HG02623 (cell line): ENCODE measurements around the gene DIS3L.
A peak's percentile ranks its signal among the peaks of the same experiment; 100 is the strongest.
"Not testable (repeated sequence)": the region's sequence is repeated elsewhere in the genome, so short reads cannot be mapped to it uniquely, and the experiment has no call there.

Experiments used
- ATAC-seq: cut with Tn5 transposase; IDR thresholded peaks from one replicate; pipeline ENCODE4 v1.9.1; 2021; ENCODE audit warnings: moderate library complexity; ENCODE audit not compliant: unreplicated experiment

The DIS3L gene

DNA sequence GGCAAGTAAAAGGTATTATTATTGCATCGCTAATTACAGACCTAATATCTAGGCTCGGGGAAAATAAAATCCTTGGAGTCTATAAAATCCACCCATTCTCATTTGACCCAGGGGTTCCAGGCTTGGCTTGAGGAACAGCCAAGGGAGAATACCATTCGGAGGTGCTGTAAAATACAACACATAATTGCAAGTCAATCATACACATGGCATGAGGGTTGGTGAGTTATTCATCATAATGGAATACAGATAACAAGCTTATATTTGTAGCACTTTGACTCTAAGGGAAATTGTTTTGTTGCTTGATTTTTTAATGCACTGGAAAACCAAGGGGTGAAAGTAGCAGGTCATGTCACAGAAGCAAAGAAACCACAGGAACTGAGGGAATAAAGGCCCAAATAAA is 16.8 kb upstream of the DIS3L start:
- no peak for ATAC-seq

DNA sequence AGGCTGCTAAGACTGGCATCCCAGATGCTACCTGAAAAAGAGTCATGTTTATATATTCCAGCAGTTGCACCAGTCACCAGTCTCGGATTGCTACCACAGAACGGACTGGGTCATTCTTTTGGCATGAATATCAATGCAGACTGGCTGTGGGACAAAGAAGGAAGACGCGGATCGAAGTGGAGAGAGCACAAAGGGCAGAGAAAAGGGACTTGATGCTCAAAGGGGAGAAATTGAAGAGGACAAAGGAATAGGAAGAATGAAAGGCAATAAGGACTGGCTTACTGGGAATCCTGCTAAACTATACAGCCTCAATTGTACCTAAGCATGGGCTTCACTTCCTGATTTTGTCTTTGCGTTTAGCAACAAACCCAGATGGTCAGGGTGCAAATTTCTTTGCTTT is 15.3 kb upstream of the DIS3L start:
- no peak for ATAC-seq

DNA sequence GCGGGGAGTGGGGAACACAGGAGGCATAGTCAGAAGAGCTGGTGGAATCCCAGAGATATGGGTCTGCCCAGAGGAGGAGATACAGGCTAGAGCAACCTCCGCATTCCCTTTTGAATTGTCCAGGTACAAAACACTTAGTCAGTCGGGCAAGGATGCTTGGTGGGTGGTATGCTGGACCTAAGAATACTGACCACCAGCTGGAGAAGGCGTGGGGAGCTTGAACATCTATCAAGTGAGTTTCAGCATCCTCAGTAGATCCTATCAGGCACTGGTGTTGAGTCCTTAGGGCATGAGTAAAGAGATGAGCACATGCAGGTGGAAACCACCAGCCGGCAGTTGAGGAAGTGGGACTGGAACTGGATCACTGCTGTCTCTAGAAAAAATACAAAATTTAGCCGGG is 14.7 kb upstream of the DIS3L start:
- no peak for ATAC-seq

DNA sequence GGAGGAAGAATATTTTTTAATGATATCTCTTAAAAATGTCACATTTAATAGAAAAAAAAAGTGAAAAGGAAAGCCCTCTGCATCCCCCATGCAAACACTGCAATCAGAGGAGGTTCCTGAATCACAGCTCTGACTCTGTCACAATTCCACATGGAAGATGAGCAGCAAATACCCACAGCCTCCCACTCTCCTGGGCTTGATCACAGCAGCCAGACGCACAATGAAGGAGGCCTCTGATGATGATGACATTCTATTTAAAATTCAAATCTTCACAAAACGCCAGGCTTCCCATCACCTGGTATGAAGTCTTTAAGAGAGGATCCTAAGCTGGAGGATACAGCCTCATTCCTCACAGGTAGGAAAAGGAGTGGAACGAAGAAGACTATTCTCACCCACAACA is 9.1 kb upstream of the DIS3L start:
- ATAC-seq: no peak

DNA sequence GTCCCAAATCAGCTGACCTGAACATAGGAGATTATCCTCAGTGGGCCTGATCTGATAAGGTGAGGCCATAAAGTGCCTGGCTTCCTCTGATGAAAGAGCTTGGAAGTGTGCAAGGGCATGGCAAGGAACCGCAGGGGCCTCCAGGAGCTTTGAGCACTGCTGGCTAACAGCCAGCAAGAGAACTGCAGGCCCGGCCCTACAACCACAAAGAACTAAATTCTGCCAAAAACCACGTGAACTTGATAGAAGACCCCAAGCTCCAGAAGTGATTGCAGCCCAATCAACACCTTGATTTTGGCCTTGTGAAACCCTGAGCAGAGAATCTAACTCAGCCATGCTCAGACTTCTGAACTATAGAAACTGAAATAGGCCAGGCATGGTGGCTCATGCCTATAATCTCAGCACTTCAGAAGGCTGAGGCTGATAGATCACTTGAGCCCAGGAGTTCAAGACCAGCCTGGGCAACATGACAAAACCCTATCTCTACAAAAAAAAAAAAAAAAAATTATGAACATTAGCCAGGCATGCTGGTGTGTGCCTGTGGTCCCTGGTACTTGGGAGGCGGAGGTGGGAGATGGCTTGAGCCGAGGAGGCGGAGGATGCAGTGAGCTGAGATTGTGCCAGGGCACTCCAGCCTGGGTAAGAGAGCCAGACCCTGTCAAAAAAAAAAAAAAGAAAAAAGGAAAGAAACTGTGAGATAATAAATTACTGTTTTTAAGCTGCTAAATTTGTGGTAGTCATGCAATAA is 7.7 kb upstream of the DIS3L start:
- ATAC-seq: no peak

DNA sequence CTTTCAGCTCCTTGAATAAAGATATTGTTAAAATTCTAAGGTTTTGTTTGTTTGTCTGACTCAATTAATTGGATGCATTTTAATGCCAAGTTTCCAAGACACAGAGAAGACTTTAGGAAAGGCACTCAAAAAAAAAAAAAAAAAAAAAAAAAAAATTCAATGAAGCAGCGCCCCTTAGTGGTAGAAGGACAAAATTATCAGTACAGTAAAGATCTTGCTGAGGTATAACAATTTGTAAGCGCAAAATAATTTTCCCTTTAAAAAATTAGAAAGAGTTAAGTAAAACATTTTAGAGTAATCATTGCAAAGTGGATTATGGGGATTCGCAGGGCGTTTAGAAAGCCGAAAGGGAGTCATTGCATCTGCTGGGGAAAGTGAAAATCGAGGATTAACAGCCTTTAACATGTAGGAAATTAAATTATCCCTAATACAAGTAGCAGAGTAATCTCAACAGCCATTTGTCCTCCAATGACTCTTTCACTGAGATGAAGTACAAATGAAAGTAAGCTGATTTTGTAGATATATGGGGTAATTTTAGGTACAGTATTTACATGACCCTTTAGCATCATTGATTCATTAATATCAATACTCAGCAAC is 5.8 kb upstream of the DIS3L start:
- ATAC-seq: no peak

DNA sequence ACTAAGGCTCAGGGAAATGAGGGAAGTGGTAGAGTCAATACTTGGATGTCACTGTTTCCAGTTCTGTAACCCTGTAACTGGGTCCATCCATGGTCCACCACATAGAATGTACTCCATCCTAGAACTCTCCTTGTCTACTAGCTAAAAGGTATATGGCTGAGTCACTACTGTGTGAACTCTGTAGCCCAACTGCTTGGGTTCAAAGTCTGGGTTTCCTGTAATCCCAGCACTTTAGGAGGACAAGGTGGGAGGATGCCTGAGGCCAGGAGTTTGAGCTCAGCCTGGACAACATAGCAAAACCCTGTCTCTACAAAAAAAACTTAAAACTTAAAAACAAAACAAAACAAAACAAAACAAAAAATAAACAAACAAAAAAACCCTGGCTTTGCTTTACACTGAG is 5.3 kb upstream of the DIS3L start:
- ATAC-seq: no peak

DNA sequence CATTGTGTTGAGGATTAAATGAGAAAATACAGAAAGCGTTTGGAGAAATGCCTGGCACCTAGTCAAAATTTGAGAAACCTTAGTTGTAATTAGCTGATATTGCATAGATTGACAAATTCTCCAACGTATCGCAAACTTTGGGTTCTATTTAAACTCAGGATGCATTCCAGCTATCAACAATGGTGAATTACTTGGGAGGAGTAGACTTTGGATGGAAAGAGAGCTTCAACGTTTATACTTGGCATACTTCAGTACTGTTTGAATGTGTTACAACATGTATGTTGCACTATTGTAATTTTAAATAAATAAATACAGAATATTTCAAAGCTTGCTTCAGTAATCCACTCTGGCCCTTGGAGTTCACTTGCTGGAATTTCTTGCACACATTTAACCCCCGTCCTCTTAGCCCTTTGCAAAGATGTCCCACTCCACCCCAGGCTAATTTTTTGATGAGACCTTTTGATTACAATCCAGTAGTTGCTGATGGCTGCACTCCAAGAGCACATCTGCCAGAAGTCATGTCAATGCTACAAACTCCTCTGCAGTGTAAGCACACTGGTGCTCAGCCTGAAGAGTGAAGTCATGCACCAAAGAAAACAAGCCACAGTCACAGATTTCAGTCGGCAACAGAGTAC is 4.7 kb upstream of the DIS3L start:
- ATAC-seq: no peak

DNA sequence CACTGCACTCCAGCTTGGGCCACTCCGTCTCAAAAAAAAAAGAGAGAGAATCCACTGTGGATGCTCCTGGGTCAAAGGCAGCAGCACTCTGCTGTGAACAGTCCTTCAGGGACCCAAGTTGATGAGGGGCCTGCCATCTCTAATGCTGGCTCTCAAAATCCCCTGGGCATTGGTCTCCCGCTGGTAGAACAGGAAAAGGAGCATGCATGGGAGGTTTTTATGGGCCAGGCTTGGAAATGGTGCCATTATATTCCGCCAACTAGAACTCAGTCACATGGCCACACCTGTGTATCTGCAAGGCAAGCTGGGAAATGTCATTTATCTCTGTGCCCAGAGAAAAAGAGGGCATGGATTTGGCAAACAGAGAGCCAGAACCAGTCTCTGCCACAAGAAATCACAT is 3.4 kb upstream of the DIS3L start:
- no peak for ATAC-seq

DNA sequence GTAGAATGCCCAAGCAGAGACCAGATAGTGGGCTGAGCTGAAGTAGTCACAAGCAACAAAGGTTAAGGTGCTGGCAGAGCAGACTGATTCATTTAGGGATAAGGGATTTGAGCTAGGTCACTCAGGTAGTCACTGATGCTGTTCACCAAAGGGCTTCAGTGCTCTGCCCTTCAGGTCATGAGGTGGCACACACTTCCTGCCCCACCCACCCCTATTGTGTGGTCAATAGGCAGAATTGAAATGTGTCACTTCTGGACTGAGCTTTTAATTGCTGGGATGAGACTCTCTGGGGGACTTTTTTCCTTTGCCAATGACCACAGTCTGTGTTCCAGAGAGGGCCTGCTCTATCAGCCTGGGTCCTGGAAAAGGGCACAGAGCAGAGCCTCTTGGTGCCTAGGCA is 2.9 kb upstream of the DIS3L start:
- ATAC-seq: no peak

DNA sequence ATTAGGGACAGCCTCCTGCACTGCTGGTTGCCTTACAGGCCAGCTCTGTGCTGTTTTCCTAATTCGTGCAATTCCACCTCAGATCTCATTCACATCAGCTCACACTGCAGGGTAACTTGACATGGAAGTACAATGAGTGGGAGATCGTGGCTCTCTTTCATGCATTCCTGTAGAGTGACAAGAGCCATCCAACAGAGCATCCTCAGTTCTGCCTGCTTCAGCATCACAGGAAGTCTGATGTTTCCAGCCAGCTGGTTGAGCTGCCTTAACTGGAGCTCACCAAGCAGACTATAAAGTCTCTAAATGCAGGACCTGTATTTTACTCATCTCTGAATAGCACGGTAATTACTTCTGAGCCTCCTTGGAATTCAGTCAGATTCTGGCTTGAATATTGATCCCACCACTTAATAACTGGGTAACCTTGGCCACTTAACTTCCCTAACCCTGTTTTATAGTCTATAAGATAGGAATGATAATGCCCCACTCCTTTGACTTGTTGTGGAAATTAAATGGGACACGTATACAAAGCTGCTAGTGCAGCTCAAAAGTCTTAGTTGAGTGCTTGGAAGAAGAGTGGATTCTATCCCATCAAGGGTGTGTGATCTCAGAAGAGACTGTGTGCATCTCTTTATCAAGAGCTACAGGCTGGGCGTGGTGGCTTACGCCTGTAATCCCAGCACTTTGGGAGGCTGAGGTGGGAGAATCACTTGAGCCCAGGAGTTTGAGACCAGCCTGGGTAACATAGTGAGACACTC is 1.4 kb upstream of the DIS3L start:
- no peak for ATAC-seq

DNA sequence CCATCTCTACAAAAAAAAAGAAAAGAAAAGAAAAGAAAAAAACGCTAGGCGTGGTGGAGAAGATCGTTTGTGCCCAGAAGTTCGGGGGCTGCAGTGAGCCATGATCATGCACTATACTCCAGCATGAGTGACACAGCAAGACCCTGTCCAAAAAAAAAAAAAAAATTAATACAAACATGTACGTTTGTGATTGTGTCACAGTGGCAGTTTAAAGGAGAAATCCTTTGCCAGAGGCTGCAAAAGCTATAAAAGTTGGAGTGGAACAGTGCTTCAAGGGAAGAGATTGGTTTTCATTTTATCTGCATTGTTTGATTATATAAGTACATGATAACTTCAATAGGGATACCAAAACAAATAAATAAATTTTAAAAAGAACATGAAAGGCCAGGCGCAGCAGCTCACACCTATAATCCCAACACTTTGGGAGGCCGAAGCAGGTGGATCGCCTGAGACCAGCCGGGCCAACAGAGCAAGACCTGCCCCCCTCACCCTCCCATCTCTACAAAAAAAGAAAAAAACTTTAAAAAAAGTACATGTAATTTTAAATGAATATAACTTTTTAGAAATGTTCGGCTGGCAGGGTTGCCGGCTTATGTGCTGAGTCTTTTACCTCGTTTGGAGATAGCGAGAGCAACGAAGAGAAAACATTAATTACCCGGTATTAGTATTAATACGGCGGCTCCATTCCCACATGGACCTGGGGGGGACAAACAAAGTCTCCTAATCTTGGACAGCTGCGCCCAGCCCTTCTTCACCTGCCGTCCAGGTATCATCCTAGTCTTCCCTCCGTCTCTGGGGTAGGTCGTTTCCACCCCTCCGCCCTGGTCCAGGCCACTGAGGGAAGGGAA is 573 bp upstream of the DIS3L start:
- ATAC-seq: no peak

DNA sequence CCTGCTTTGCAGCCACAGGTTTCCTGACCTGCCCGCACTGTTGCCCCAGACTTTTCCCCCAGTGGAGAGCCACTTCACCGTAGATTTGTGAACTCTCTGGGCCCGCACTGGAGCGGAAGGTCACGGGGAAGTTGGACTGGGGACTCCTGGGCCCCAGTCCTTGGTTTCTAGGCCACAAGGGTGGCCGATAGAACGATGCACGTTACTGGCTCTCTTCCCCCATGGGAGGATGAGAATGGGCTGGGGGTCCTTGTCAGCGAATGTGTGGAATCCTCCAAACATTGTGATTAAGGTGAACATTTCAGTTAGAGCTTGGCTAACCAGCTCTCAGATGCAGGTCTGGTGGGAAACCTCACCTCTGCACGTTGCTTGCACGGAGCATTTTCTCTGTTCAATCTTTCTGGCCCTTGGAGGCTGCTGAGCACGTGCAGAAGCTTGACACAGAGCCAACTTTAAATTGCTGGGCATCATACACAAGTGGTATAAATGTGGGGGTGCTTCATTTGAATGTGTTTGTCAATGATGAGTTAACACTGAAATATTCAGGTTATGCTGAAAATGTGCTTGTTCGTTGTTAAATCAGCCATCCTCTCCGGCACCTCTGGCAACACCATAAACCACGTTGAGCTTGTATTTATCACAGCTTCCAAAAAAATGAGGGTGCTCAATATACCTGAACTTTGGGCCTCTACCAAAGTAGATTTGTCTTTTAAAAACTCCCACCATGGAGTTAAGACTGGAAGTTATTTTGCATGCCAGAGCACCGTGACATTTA is 976 bp downstream of the DIS3L start:
- peak; percentile 9 for ATAC-seq

DNA sequence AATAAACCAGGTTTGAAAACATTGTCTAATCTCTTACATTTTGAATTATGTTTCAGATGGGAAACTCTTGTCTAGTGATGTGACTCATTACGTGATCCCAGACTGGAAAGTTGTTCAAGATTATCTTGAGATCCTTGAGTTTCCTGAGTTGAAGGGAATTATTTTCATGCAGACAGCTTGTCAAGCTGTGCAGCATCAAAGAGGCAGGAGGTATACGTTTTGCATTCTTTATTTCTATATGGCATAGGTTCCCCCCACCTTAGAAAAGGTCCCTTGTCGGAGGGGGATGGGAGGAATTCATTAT is 1.5 kb downstream of the DIS3L start:
- no peak for ATAC-seq

DNA sequence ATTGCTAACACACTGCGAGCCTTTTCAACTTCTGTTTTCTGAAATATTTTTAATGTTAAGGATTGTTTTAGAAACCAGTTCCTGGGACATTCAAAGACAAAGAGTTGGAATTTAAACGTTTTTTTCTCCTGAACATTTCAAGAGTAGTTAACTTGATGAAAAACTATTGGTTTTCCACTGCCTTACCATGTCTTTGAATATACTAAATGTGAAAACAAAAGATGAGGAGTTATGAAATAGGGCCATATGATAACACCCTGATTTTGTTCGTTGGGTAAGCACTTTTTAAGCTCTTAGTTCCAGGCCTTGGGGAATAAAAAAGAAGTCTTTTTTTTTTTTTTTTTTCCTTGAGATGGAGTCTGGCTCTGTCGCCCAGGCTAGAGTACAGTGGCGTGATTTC is 2.8 kb downstream of the DIS3L start:
- ATAC-seq: no peak

DNA sequence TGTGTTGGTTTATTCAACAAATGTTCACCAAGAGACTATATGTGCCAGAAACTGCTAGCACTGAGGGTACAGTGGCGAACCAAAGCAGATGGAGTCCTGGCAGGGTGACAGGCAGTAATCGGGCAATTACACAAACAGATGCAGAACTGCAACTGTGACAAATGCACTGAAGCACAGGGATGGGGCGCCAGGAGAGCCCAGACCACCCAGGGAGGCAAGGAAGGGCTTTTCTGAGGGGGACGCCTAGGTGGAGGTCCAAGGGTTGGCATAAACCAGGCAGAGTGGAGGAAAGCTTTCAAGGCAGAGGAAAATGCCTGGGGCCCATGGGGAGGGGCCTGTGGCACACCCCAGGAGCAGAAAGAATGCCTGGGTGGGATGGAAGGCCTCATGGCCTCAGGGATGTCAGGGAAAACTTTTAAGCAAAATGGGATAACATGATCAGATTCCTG is 5.5 kb downstream of the DIS3L start:
- ATAC-seq: no peak

DNA sequence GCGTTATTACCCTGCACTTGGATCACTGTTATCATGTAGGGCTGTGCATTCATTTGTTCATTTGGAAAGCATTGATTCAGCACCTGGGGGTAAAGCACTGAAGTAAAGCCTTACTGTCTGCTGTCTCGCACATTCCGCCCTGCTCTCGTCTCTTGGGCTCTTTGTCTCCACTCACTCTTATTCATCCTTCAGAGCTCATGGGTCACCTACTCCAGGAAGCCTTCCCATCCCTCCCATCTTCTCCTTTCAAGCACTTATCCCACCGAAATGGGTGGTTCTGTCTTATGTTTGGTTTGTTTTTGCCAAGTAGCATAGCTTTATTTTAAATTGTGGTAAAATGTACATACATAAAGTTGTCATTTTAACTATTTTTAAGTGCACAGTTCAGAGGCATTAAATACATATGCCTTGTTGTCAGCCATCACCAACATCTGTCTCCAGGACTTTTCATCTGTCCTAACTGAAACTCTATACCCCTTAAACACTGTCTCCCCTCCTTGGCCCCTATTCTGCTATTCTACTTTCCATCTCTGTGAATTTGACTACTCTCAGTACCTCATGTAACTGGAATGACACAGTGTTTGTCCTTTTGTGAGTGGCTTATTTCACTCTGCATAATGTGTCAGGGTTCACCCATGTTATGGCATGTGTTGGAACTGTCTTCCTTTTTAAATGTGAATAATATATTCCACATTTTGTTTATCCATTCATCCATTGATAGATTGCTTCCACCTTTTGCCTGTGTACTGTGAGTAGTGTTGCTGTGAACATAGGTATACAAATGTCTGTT is 9.3 kb downstream of the DIS3L start:
- no peak for ATAC-seq

DNA sequence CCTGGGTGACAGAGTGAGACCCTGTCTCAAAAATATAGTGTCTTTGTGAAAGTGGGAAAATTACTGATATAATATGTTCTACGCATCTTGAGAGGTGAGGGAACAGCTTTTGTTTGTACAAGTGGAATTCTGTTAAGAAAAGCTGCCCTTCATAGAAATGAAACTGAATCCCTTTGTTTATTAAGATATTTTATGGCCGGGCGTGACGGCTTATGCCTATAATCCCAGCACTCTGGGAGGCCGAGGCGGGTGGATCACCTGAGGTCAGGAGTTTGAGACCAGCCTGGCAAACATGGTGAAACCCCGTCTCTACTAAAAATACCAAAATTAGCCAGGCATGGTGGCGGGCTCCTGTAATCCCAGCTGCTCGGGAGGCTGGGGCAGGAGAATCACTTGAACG is 11.1 kb downstream of the DIS3L start:
- not testable (repeated sequence) for ATAC-seq

DNA sequence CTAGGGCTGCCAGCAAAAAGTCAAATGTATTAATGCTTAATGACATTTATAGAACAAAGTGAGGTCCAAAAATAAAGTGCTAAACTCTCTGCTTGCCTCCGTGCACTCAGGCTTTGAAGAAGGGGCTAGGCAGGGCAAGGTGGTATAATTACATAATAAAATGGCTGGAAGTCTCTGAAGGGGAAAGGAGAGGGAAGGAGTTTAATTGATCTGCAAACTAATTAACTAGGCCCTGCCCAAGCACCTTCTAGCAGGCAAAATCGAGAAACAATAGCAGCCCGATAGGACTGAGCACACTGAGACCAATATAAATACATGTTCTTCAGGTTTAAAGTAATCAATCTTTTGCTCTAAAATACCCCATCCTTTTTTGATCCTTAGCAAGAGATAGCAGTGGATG is 13.0 kb downstream of the DIS3L start:
- no peak for ATAC-seq
